ENCODE measurements around the gene NXPE3. TPM values are rescaled to one million over a fixed set of nuclear protein-coding genes. Genes with fewer than 3 reads are reported as not detected.

Gene NXPE3
- total and polyA plus RNA-seq, 2 experiments from 2014 or later, result 5.4 to 12.6 TPM

GRCh38 chr3:101813817-101814440 lies 34.9 kb downstream of the NXPE3 start:
- Histone ChIP-seq H3K79me2 (ENCODE audit: insufficient read depth) (no peaks in the 10 kb centered on the region), H3K9me3 (ENCODE audit: low read depth) (no peaks in the 10 kb centered on the region), H3K9me2 (ENCODE audit: insufficient read depth) (no peaks in the 10 kb centered on the region), H3K4me2 (ENCODE audit: unreplicated experiment) (no peak overlapping the region), H3F3A (ENCODE audit: insufficient read depth) (no peaks in the 10 kb centered on the region), H3K4me3 (no peak overlapping the region), H3K9ac (no peak overlapping the region), H3K27me3 (replicated peaks; ENCODE audit: insufficient read depth) (no peaks in the 10 kb centered on the region), H2AFZ (no peak overlapping the region), H4K20me1 (ENCODE audit: insufficient read depth) (no peaks in the 10 kb centered on the region), H3K36me3 (ENCODE audit: low read depth) (no peaks in the 10 kb centered on the region), H3K27ac (no peak overlapping the region), H3K4me1 (ENCODE audit: insufficient read depth) (peaks cover 17% of the 10 kb centered on the region)
- DNase-seq, result peak; percentile 60
- 20 to 27% methylated on average over 7 of the region's 7 CpGs for WGBS, 2 experiments (ENCODE audit: low coverage in 1 of 2, low lambda C conversion rate in 2 of 2, missing lambda C conversion rate in 2 of 2)
- in situ Hi-C loops (cut with MboI), result loop anchor here (25.0 kb wide), 1 partner anchor 723 kb away; no protein-coding TSS in a partner anchor
- no peak for TF ChIP-seq EZH2phosphoT487 (IDR thresholded peaks at IDR 0.05; ENCODE audit: insufficient read depth, low read depth)
- TF ChIP-seq EZH2 (IDR thresholded peaks at IDR 0.05; ENCODE audit: insufficient read depth, poor library complexity, severe bottlenecking), result no peak

GRCh38 chr3:101814835-101815234 lies 35.8 kb downstream of the NXPE3 start:
- H3K9me2 ChIP-seq (ENCODE audit: insufficient read depth), result no peaks in the 10 kb centered on the region
- no peaks in the 10 kb centered on the region for H3K27me3 ChIP-seq (replicated peaks; ENCODE audit: insufficient read depth)
- TF ChIP-seq EZH2phosphoT487 (IDR thresholded peaks at IDR 0.05; ENCODE audit: insufficient read depth, low read depth) (no peak), EZH2 (IDR thresholded peaks at IDR 0.05; ENCODE audit: insufficient read depth, poor library complexity, severe bottlenecking) (no peak)
- H2AFZ ChIP-seq, result no peak overlapping the region
- WGBS, 2 experiments (ENCODE audit: low coverage in 1 of 2, low lambda C conversion rate in 2 of 2, missing lambda C conversion rate in 2 of 2), result 96 to 97% methylated on average over 3 of the region's 3 CpGs
- no peak overlapping the region for H3K9ac ChIP-seq
- H3K4me2 ChIP-seq (ENCODE audit: unreplicated experiment), result no peak overlapping the region
- peaks cover 12% of the 10 kb centered on the region for H3K4me1 ChIP-seq (ENCODE audit: insufficient read depth)
- no peaks in the 10 kb centered on the region for H3K9me3 ChIP-seq (ENCODE audit: low read depth)
- DNase-seq, result no peak
- H3K27ac ChIP-seq, result no peak overlapping the region
- H3K4me3 ChIP-seq, result no peak overlapping the region
- no peaks in the 10 kb centered on the region for H3K79me2 ChIP-seq (ENCODE audit: insufficient read depth)
- no peaks in the 10 kb centered on the region for H3F3A ChIP-seq (ENCODE audit: insufficient read depth)
- no peaks in the 10 kb centered on the region for H3K36me3 ChIP-seq (ENCODE audit: low read depth)
- in situ Hi-C loops (cut with MboI), result loop anchor here (25.0 kb wide), 1 partner anchor 722 kb away; no protein-coding TSS in a partner anchor
- no peaks in the 10 kb centered on the region for H4K20me1 ChIP-seq (ENCODE audit: insufficient read depth)

- Histone ChIP-seq H3K27ac (0 out of 2 replicates have a peak overlapping the region, but pooled peaks have one; percentile 2), H4K20me1 (ENCODE audit: insufficient read depth) (no peaks in the 10 kb centered on the region), H3K9me2 (ENCODE audit: insufficient read depth) (no peaks in the 10 kb centered on the region), H3K27me3 (replicated peaks; ENCODE audit: insufficient read depth) (no peaks in the 10 kb centered on the region), H3K79me2 (ENCODE audit: insufficient read depth) (no peaks in the 10 kb centered on the region), H2AFZ (no peak overlapping the region), H3K4me3 (no peak overlapping the region), H3K9ac (no peak overlapping the region), H3F3A (ENCODE audit: insufficient read depth) (no peaks in the 10 kb centered on the region), H3K36me3 (ENCODE audit: low read depth) (no peaks in the 10 kb centered on the region), H3K4me1 (ENCODE audit: insufficient read depth) (peaks cover 9% of the 10 kb centered on the region), H3K9me3 (ENCODE audit: low read depth) (no peaks in the 10 kb centered on the region), H3K4me2 (ENCODE audit: unreplicated experiment) (no peak overlapping the region)
- no peak for TF ChIP-seq EZH2 (IDR thresholded peaks at IDR 0.05; ENCODE audit: insufficient read depth, poor library complexity, severe bottlenecking)
- no peak for TF ChIP-seq EZH2phosphoT487 (IDR thresholded peaks at IDR 0.05; ENCODE audit: insufficient read depth, low read depth)
- 31 to 42% methylated on average over 4 of the region's 4 CpGs for WGBS, 2 experiments (ENCODE audit: low coverage in 1 of 2, low lambda C conversion rate in 2 of 2, missing lambda C conversion rate in 2 of 2)
- peak; percentile 46 for DNase-seq
- in situ Hi-C loops (cut with MboI), result loop anchor here (25.0 kb wide), 1 partner anchor 721 kb away; no protein-coding TSS in a partner anchor
Measured at GRCh38 chr3:101816215-101817149, 37.5 kb downstream of the NXPE3 start.

- no peak for TF ChIP-seq EZH2 (IDR thresholded peaks at IDR 0.05; ENCODE audit: insufficient read depth, poor library complexity, severe bottlenecking)
- no peak for TF ChIP-seq EZH2phosphoT487 (IDR thresholded peaks at IDR 0.05; ENCODE audit: insufficient read depth, low read depth)
- H3K4me1 ChIP-seq (ENCODE audit: insufficient read depth), result peaks cover 9% of the 10 kb centered on the region
- H3K79me2 ChIP-seq (ENCODE audit: insufficient read depth), result no peaks in the 10 kb centered on the region
- in situ Hi-C loops (cut with MboI), result loop anchor here (25.0 kb wide), 1 partner anchor 719 kb away; no protein-coding TSS in a partner anchor
- no peak for DNase-seq
- H3K9ac ChIP-seq, result no peak overlapping the region
- H3K36me3 ChIP-seq (ENCODE audit: low read depth), result no peaks in the 10 kb centered on the region
- H3K9me3 ChIP-seq (ENCODE audit: low read depth), result no peaks in the 10 kb centered on the region
- H2AFZ ChIP-seq, result no peak overlapping the region
- no peaks in the 10 kb centered on the region for H3F3A ChIP-seq (ENCODE audit: insufficient read depth)
- no peak overlapping the region for H3K4me3 ChIP-seq
- 96% methylated on average over 5 of the region's 5 CpGs for WGBS, 2 experiments (ENCODE audit: low coverage in 1 of 2, low lambda C conversion rate in 2 of 2, missing lambda C conversion rate in 2 of 2)
- H3K9me2 ChIP-seq (ENCODE audit: insufficient read depth), result no peaks in the 10 kb centered on the region
- no peak overlapping the region for H3K27ac ChIP-seq
- H3K4me2 ChIP-seq (ENCODE audit: unreplicated experiment), result no peak overlapping the region
- H4K20me1 ChIP-seq (ENCODE audit: insufficient read depth), result no peaks in the 10 kb centered on the region
- no peaks in the 10 kb centered on the region for H3K27me3 ChIP-seq (replicated peaks; ENCODE audit: insufficient read depth)
Measured at GRCh38 chr3:101817992-101818391, 39.0 kb downstream of the NXPE3 start.

Data from GM23248 (cell line).